RWPE2 (cell line): Measurements from ENCODE around the gene SLC15A1.
A peak's percentile ranks its signal among the peaks of the same experiment; 100 is the strongest.

Source experiments
- ATAC-seq: fragments of 200-7000 bp; cut with Tn5 transposase; 3 replicates; pipeline ENCODE4 v1.9.1; 2021; ENCODE audit warnings: low read depth
- DNase-seq: peaks from one replicate; pipeline ENCODE4 v3.0.0-alpha.2; 2020; ENCODE audit warnings: low spot score
- H3K27ac ChIP-seq: fragments of 450-650 bp; 2 replicates; pipeline ENCODE4 v1.5.1; 2017; ENCODE audit warnings: mild to moderate bottlenecking; ENCODE audit not compliant: poor library complexity, severe bottlenecking
- H3K27me3 ChIP-seq: fragments of 250-450 bp; sonication (Bioruptor Pico); 2 replicates; pipeline ENCODE4 v1.5.1; 2021; ENCODE audit warnings: mild to moderate bottlenecking, moderate library complexity; ENCODE audit not compliant: insufficient read depth, poor library complexity, severe bottlenecking
- H3K36me3 ChIP-seq: fragments of 250-450 bp; sonication (Bioruptor Pico); 2 replicates; pipeline ENCODE4 v1.5.1; 2020; ENCODE audit warnings: low read depth, mild to moderate bottlenecking, moderate library complexity
- H3K4me1 ChIP-seq: fragments of 250-450 bp; sonication (Bioruptor Pico); 2 replicates; pipeline ENCODE4 v1.5.1; 2021; ENCODE audit warnings: mild to moderate bottlenecking, moderate library complexity; ENCODE audit not compliant: insufficient read depth, poor library complexity, severe bottlenecking
- H3K4me3 ChIP-seq: fragments of 250-450 bp; sonication (Bioruptor Pico); 2 replicates; pipeline ENCODE4 v1.5.1; 2021; ENCODE audit warnings: mild to moderate bottlenecking, moderate library complexity; ENCODE audit not compliant: severe bottlenecking
- H3K9me3 ChIP-seq: fragments of 250-450 bp; sonication (Bioruptor Pico); 2 replicates; pipeline ENCODE4 v1.5.1; 2021; ENCODE audit warnings: mild to moderate bottlenecking, moderate library complexity; ENCODE audit not compliant: severe bottlenecking
- CTCF ChIP-seq: fragments of 450-650 bp; IDR thresholded peaks from one replicate; pipeline ENCODE4 v1.5.1; 2017; ENCODE audit warnings: mild to moderate bottlenecking, moderate library complexity; ENCODE audit not compliant: poor library complexity, severe bottlenecking

SLC15A1 gene

GRCh38 chr13:98652721-98653462 lies 99.6 kb downstream of the SLC15A1 start:
- H3K36me3 ChIP-seq: no peaks in the 10 kb centered on the region
- no peak for DNase-seq
- no peaks in the 10 kb centered on the region for H3K9me3 ChIP-seq
- no peak for ATAC-seq
- H3K4me3 ChIP-seq: no peak overlapping the region
- H3K4me1 ChIP-seq: peaks cover 4% of the 10 kb centered on the region
- no peaks in the 10 kb centered on the region for H3K27me3 ChIP-seq
- no peak overlapping the region for H3K27ac ChIP-seq
- no peak for TF ChIP-seq CTCF

- no peaks in the 10 kb centered on the region for H3K27me3 ChIP-seq
- no peak for DNase-seq
- ATAC-seq: no peak
- peaks cover 4% of the 10 kb centered on the region for H3K4me1 ChIP-seq
- H3K9me3 ChIP-seq: no peaks in the 10 kb centered on the region
- no peak overlapping the region for H3K4me3 ChIP-seq
- H3K36me3 ChIP-seq: no peaks in the 10 kb centered on the region
- TF ChIP-seq CTCF: no peak
- H3K27ac ChIP-seq: no peak overlapping the region
Observed at GRCh38 chr13:98652276-98652675, 100.2 kb downstream of the SLC15A1 start.

- H3K9me3 ChIP-seq: no peaks in the 10 kb centered on the region
- ATAC-seq: no peak
- no peak for DNase-seq
- H3K27me3 ChIP-seq: no peaks in the 10 kb centered on the region
- peaks cover 4% of the 10 kb centered on the region for H3K4me1 ChIP-seq
- H3K4me3 ChIP-seq: no peak overlapping the region
- no peaks in the 10 kb centered on the region for H3K36me3 ChIP-seq
- TF ChIP-seq CTCF: no peak
- no peak overlapping the region for H3K27ac ChIP-seq
Observed at GRCh38 chr13:98651744-98652143, 100.7 kb downstream of the SLC15A1 start.

GRCh38 chr13:98650396-98651107 lies 101.9 kb downstream of the SLC15A1 start:
- Histone ChIP-seq H3K4me3 (no peak overlapping the region), H3K9me3 (no peaks in the 10 kb centered on the region), H3K27ac (no peak overlapping the region), H3K27me3 (no peaks in the 10 kb centered on the region), H3K36me3 (no peaks in the 10 kb centered on the region), H3K4me1 (peaks cover 4% of the 10 kb centered on the region)
- no peak for TF ChIP-seq CTCF
- ATAC-seq (0 out of 3 replicates have a peak, but pooled peaks have one; percentile 34), DNase-seq (no peak)

GRCh38 chr13:98649861-98650260 lies 102.6 kb downstream of the SLC15A1 start:
- no peak for DNase-seq
- Histone ChIP-seq H3K4me3 (no peak overlapping the region), H3K27me3 (no peaks in the 10 kb centered on the region), H3K4me1 (peaks cover 4% of the 10 kb centered on the region), H3K27ac (no peak overlapping the region), H3K36me3 (no peaks in the 10 kb centered on the region), H3K9me3 (no peaks in the 10 kb centered on the region)
- no peak for TF ChIP-seq CTCF
- ATAC-seq: no peak
